ENCODE data around the gene ABCC1.
"Not testable (repeated sequence)": the region's sequence is repeated elsewhere in the genome, so short reads cannot be mapped to it uniquely, and the experiment has no call there.

The ABCC1 gene

GRCh38 chr16:15946257-15947044, 3.0 kb upstream of the ABCC1 start:
- DNase-seq (ENCODE audit: low read depth in 3 of 3) = no peak

- DNase-seq (ENCODE audit: low read depth in 3 of 3) = no peak
Measured at GRCh38 chr16:15947983-15948509, 1.4 kb upstream of the ABCC1 start.

- DNase-seq (ENCODE audit: low read depth in 3 of 3) = no peak
Measured at GRCh38 chr16:15948532-15949209, 745 bp upstream of the ABCC1 start.

GRCh38 chr16:15950161-15950854, 892 bp downstream of the ABCC1 start:
- DNase-seq (ENCODE audit: low read depth in 3 of 3) = peak in 2 of 3 experiments; percentile 10 to 30

GRCh38 chr16:15950869-15951268, 1.5 kb downstream of the ABCC1 start:
- no peak for DNase-seq (ENCODE audit: low read depth in 3 of 3)

GRCh38 chr16:15951852-15952251, 2.4 kb downstream of the ABCC1 start:
- no peak for DNase-seq (ENCODE audit: low read depth in 3 of 3)

- DNase-seq (ENCODE audit: low read depth in 3 of 3) = peak in 1 of 3 experiments; percentile 40
Measured at GRCh38 chr16:15952265-15952711, 2.9 kb downstream of the ABCC1 start.

- DNase-seq (ENCODE audit: low read depth in 3 of 3) = no peak
Measured at GRCh38 chr16:15953477-15953876, 4.1 kb downstream of the ABCC1 start.

GRCh38 chr16:15953929-15954813, 4.8 kb downstream of the ABCC1 start:
- no peak for DNase-seq (ENCODE audit: low read depth in 3 of 3)

- DNase-seq (ENCODE audit: low read depth in 3 of 3) = no peak
Measured at GRCh38 chr16:15954814-15955151, 5.4 kb downstream of the ABCC1 start.

- no peak for DNase-seq (ENCODE audit: low read depth in 3 of 3)
Measured at GRCh38 chr16:15955425-15955824, 6.0 kb downstream of the ABCC1 start.

GRCh38 chr16:15956106-15956505, 6.7 kb downstream of the ABCC1 start:
- DNase-seq (ENCODE audit: low read depth in 3 of 3) = not testable (repeated sequence)

- DNase-seq (ENCODE audit: low read depth in 3 of 3) = no peak
Measured at GRCh38 chr16:15958703-15959348, 9.4 kb downstream of the ABCC1 start.

GRCh38 chr16:15960124-15960971, 10.9 kb downstream of the ABCC1 start:
- no peak for DNase-seq (ENCODE audit: low read depth in 3 of 3)

GRCh38 chr16:15961060-15961511, 11.7 kb downstream of the ABCC1 start:
- peak; percentile 38 to 68 (median 60) for DNase-seq (ENCODE audit: low read depth in 3 of 3)

- DNase-seq (ENCODE audit: low read depth in 3 of 3) = no peak
Measured at GRCh38 chr16:15961571-15962090, 12.2 kb downstream of the ABCC1 start.

- DNase-seq (ENCODE audit: low read depth in 3 of 3) = no peak
Measured at GRCh38 chr16:15963307-15963910, 14.0 kb downstream of the ABCC1 start.

GRCh38 chr16:15966420-15966819, 17.0 kb downstream of the ABCC1 start:
- DNase-seq (ENCODE audit: low read depth in 3 of 3) = no peak

Data from stimulated activated CD4-positive, alpha-beta T cell treated with anti-CD3 and anti-CD28 coated beads, TNF-alpha, amount 100 ng/mL, for 24 hours (primary cell).